Activated B cell treated with CpG ODN at 0.5 μM for 24 hours (primary cell): ENCODE measurements around the gene RPUSD3. TPM values are rescaled to one million over a fixed set of nuclear protein-coding genes. Genes with fewer than 3 reads are reported as not detected.

Experiments
- ATAC-seq: fragments of 200-7000 bp; cut with Tn5 transposase; one replicate; pipeline ENCODE4 v1.10.0; 2021; ENCODE audit warnings: low read depth, mild to moderate bottlenecking, moderate library complexity
- CTCF ChIA-PET: fragments of 350-600 bp; sonication (Branson Sonifier 250); formaldehyde crosslinking; loops from one replicate; lab custom pipeline; 2021; ENCODE audit warnings: antibody characterized with exemption; lab: Charles Lee
- POLR2A ChIA-PET: fragments of 350-600 bp; sonication (Branson Sonifier 250); formaldehyde crosslinking; loops from one replicate; lab custom pipeline; 2021; ENCODE audit warnings: antibody characterized with exemption; lab: Charles Lee
- DNase-seq: peaks from one replicate; pipeline ENCODE4 v3.0.0; 2022
- H3K27ac Mint-ChIP-seq: one replicate; pipeline ENCODE4 v1.8.0; 2020; ENCODE audit warnings: mixed read lengths
- H3K27me3 Mint-ChIP-seq: one replicate; pipeline ENCODE4 v1.8.0; 2021; ENCODE audit warnings: mixed read lengths
- H3K36me3 Mint-ChIP-seq: one replicate; pipeline ENCODE4 v1.8.0; 2021; ENCODE audit warnings: low read depth, mixed read lengths
- H3K4me1 Mint-ChIP-seq: one replicate; pipeline ENCODE4 v1.8.0; 2021; ENCODE audit warnings: mixed read lengths
- H3K4me3 Mint-ChIP-seq: one replicate; pipeline ENCODE4 v1.8.0; 2020; ENCODE audit warnings: mild to moderate bottlenecking, mixed read lengths
- H3K9me3 Mint-ChIP-seq: one replicate; pipeline ENCODE4 v1.8.0; 2020; ENCODE audit warnings: mixed read lengths
- intact Hi-C: fragments of 100-400 bp; cut with micrococcal nuclease; formaldehyde crosslinking; loops from one replicate; pipeline ENCODE4 v1.15.1; 2024
- total RNA-seq: library from RNA; stranded (reverse); gene quantifications from 2 replicates; pipeline ENCODE4 v1.2.3, GENCODE V29; 2022
- TF ChIP-seq, protein P1 (sequence below): fragments of 200-600 bp; IDR thresholded peaks from one replicate; pipeline ENCODE4 v1.8.0; 2022; ENCODE audit warnings: antibody characterized with exemption, mild to moderate bottlenecking

Gene RPUSD3
- total RNA-seq, 1 donor from 2014 or later, result 55.7 TPM

DNA sequence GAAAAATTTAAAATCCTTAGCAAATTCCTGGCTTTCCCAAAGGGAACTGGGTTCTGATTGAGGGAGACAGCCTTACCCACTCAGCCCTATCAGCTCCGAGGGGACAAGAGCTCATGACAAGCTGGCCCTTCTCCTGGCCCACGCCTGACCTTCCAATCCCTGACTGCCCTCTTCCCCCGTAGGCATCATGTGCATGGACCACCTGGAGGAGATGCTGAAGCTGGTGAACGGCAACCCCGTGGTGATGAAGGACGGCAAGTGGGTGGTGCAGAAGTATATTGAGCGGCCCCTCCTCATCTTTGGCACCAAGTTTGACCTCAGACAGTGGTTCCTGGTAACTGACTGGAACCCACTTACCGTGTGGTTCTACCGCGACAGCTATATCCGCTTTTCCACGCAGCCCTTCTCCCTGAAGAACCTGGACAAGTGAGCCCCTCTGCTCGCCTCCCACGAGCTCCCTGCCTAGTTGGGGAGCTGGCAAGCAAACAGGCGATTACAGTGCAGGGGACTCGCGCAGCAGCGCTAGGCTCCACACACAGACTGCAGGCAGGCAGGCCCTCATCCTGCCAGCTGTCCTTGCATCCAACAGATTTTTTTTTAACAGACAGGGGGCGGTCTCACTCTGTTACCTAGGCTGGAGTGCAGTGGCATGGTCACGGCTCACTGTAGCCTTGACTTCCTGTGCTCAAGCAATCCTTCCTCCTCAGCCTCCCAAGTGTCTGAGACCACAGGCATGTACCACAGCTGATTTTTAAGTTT lies 16.8 kb downstream of the RPUSD3 start:
- H3K36me3 Mint-ChIP-seq, result peaks cover 19% of the 10 kb centered on the region
- no peaks in the 10 kb centered on the region for H3K27me3 Mint-ChIP-seq
- CTCF ChIA-PET, result no interaction called here
- TF ChIP-seq, protein P1, sequence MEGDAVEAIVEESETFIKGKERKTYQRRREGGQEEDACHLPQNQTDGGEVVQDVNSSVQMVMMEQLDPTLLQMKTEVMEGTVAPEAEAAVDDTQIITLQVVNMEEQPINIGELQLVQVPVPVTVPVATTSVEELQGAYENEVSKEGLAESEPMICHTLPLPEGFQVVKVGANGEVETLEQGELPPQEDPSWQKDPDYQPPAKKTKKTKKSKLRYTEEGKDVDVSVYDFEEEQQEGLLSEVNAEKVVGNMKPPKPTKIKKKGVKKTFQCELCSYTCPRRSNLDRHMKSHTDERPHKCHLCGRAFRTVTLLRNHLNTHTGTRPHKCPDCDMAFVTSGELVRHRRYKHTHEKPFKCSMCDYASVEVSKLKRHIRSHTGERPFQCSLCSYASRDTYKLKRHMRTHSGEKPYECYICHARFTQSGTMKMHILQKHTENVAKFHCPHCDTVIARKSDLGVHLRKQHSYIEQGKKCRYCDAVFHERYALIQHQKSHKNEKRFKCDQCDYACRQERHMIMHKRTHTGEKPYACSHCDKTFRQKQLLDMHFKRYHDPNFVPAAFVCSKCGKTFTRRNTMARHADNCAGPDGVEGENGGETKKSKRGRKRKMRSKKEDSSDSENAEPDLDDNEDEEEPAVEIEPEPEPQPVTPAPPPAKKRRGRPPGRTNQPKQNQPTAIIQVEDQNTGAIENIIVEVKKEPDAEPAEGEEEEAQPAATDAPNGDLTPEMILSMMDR, result no peak
- DNase-seq (no peak), ATAC-seq (peak; percentile 21)
- POLR2A ChIA-PET, result no interaction called here
- H3K4me3 Mint-ChIP-seq, result no peak overlapping the region
- no peaks in the 10 kb centered on the region for H3K9me3 Mint-ChIP-seq
- no peaks in the 10 kb centered on the region for H3K4me1 Mint-ChIP-seq
- intact Hi-C loops, result no loop called here
- H3K27ac Mint-ChIP-seq, result no peak overlapping the region

DNA sequence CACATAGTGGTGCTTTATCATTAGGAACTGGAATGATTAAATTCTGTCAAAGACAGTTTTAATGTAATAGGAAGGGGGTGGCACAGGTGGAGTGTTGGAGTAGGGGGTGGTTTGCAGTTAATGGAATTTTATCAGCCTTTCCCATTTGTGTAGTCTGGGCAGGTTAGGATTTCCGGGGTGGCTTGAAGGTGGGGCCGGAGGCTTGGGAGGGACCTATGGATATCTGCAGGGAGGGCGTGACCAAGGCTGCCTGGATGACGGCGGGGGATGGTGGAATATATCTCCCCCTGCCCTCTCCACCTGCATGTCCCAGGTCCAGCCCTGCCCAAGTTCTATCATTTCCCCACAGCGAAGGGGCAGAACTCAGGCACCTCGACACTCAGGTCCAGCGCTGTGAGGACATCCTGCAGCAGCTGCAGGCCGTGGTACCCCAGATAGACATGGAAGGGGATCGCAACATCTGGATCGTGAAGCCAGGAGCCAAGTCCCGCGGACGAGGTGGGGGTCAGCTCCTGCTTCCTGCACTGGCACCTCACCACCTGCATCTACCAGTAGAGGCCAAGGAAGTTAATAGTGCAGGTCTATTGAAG lies 18.3 kb downstream of the RPUSD3 start:
- no peaks in the 10 kb centered on the region for H3K27me3 Mint-ChIP-seq
- no peak overlapping the region for H3K27ac Mint-ChIP-seq
- H3K4me3 Mint-ChIP-seq, result no peak overlapping the region
- intact Hi-C loops, result no loop called here
- H3K9me3 Mint-ChIP-seq, result no peaks in the 10 kb centered on the region
- ATAC-seq (no peak), DNase-seq (no peak)
- ChIA-PET POLR2A (no interaction called here), CTCF (no interaction called here)
- peaks cover 12% of the 10 kb centered on the region for H3K36me3 Mint-ChIP-seq
- TF ChIP-seq, protein P1, result no peak
- H3K4me1 Mint-ChIP-seq, result no peaks in the 10 kb centered on the region

DNA sequence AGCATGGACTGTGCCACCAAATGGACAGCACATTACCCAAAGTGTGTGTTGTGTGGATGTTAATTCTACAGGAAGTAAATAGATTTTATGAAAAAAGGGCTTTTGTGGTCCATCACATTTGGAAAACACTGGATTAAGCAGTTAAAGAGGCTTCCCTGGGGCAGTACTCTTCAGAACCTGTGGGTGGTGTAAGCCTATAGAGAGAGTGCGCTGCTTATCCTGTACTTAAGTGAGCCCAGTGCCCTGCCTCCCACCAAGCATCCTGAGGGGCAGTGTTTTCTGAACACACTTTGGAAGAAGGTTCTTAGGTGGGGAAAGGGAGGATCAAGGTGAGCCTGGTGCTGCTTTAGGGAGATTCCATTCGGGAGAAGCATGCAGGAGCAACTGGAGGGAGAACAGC lies 22.9 kb downstream of the RPUSD3 start:
- intact Hi-C loops, result no loop called here
- Mint-ChIP-seq H3K27ac (no peak overlapping the region), H3K9me3 (no peaks in the 10 kb centered on the region), H3K27me3 (no peaks in the 10 kb centered on the region), H3K36me3 (peaks cover 5% of the 10 kb centered on the region), H3K4me1 (no peaks in the 10 kb centered on the region), H3K4me3 (no peak overlapping the region)
- ChIA-PET CTCF (no interaction called here), POLR2A (no interaction called here)
- TF ChIP-seq, protein P1, result no peak
- DNase-seq (no peak), ATAC-seq (no peak)

DNA sequence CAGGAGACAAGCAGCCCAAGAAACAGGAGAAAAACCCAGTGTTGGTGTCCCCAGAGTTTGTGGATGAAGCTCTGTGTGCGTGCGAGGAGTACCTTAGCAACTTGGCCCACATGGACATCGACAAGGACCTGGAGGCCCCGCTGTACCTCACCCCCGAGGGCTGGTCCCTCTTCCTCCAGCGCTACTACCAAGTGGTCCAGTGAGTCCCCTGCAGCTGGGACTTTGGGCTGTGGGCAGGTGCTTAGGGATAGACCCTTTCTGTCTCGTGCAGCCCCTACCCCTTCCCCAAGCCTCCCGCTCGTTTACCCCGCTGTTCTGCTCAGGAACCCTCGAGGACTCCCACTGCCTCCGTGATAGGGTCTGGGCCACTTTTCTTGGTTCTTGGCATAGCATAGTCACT lies 23.3 kb downstream of the RPUSD3 start:
- H3K27me3 Mint-ChIP-seq, result no peaks in the 10 kb centered on the region
- TF ChIP-seq, protein P1, result no peak
- H3K9me3 Mint-ChIP-seq, result no peaks in the 10 kb centered on the region
- CTCF ChIA-PET, result no interaction called here
- H3K27ac Mint-ChIP-seq, result no peak overlapping the region
- no peak overlapping the region for H3K4me3 Mint-ChIP-seq
- DNase-seq, result no peak
- no peak for ATAC-seq
- no peaks in the 10 kb centered on the region for H3K4me1 Mint-ChIP-seq
- H3K36me3 Mint-ChIP-seq, result peaks cover 5% of the 10 kb centered on the region
- POLR2A ChIA-PET, result no interaction called here
- intact Hi-C loops, result no loop called here

DNA sequence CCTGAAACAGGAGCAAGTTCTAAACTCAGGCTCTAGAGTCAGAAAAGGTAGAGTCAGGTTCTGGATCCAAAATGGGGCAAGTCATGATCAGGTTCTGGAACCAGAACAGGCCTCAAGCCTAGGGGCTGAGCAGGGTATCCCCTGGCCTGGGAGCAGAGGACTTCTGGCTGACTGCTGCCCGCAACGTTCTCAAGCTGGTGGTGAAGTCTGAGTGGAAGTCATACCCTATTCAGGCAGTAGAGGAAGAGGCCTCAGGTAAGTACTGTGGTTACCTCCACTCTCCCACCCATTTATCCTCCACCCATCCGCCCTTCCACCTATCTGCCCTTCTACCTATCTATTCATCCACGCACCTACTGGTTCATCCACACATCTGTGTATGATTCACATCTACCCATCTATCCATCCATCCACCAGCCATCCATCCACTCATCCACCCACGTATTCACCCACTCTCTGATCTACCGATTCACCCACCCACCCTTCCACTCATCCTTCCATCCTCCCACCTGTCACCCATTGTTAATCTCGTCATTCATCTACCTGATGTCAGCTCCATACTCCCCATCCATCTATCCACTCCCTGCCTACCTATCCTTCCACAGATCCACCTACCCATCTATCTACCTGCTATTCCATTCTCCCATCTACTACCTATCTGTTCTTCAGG lies 25.0 kb downstream of the RPUSD3 start:
- TF ChIP-seq, protein P1, result no peak
- no peaks in the 10 kb centered on the region for H3K27me3 Mint-ChIP-seq
- DNase-seq (no peak), ATAC-seq (no peak)
- peaks cover 5% of the 10 kb centered on the region for H3K36me3 Mint-ChIP-seq
- no peaks in the 10 kb centered on the region for H3K4me1 Mint-ChIP-seq
- H3K4me3 Mint-ChIP-seq, result no peak overlapping the region
- no peak overlapping the region for H3K27ac Mint-ChIP-seq
- CTCF ChIA-PET, result no interaction called here
- intact Hi-C loops, result no loop called here
- POLR2A ChIA-PET, result no interaction called here
- H3K9me3 Mint-ChIP-seq, result no peaks in the 10 kb centered on the region
